HG02571 (cell line): ENCODE measurements around the gene SLC17A3.

ENCODE experiments used
- ATAC-seq: cut with Tn5 transposase; IDR thresholded peaks from one replicate; pipeline ENCODE4 v1.9.1; 2021; ENCODE audit warnings: mild to moderate bottlenecking, moderate library complexity; ENCODE audit not compliant: unreplicated experiment

Gene SLC17A3

GRCh38 chr6:25842526-25842925 is 31.5 kb downstream of the SLC17A3 start:
- no peak for ATAC-seq

DNA sequence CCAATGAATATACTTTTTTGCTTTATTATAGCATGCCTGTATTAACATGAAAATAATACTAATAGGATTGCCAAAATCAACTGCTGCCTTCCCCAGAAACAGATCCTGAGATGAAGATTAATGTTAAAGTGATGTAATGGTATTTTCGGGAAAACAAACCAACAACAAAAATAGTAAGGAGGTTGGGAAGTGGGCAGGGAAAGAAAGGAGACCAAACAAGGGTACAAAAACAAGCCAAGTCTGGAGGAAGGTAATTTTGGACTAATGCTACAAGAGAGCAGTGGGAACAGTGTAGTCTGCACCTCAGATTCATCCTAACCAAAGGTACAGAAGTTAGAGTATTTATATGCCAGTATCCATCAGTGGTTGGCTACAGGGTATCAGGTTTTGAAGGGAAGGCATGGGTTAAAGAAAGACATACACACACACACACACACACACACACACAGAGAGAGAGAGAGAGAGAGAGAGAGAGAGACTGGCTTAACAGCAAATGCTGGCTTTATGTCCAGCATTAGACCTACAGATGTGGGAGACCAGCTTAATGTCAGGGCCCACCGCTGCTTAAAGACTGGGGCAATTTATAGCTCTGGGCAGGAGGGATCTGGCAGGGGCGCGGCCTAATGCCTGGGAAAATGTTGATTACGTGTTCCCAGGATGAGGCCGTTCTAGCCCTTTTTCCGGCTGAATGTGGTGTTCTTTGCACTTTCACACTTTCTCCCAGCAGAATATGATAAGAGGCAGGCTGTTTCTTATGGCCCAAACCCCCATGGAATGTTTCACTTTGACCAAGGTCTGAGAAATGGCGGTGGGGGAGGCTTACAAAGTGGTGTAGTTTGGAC is 38.4 kb downstream of the SLC17A3 start:
- no peak for ATAC-seq

GRCh38 chr6:25834950-25835349 is 39.1 kb downstream of the SLC17A3 start:
- no peak for ATAC-seq

DNA sequence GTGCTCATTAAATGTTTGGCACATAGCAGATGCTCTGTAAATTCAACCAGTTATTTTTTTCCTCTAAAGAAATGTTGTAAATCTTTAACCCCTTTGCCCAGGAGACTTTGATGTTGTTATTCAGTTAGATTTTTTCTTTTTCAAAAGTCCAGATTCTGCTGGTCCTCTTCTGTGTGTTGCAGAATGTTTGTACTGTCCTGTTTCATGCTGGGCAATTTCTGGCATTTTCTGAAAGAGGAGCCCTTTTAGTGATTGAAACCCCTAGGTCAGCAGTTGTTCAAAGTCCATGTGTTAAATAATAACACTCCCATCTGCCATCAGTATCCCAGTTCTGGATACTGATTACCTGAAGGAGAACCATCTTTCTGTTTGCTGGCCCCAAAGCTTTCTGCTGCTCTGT is 40.9 kb downstream of the SLC17A3 start:
- ATAC-seq = no peak

- no peak for ATAC-seq
These were observed 41.4 kb downstream of the SLC17A3 start for GRCh38 chr6:25832670-25833069.

GRCh38 chr6:25832307-25832662 is 41.8 kb downstream of the SLC17A3 start:
- no peak for ATAC-seq

- no peak for ATAC-seq
These were observed 42.3 kb downstream of the SLC17A3 start, which contains the start of gene SLC17A1 for GRCh38 chr6:25831532-25832306. TSS of gene SLC17A1 (minus strand) at chr6:25832052. CDS start at chr6:25830557, 1,495 bp downstream.

- no peak for ATAC-seq
These were observed 43.6 kb downstream of the SLC17A3 start for GRCh38 chr6:25830458-25830857.

DNA sequence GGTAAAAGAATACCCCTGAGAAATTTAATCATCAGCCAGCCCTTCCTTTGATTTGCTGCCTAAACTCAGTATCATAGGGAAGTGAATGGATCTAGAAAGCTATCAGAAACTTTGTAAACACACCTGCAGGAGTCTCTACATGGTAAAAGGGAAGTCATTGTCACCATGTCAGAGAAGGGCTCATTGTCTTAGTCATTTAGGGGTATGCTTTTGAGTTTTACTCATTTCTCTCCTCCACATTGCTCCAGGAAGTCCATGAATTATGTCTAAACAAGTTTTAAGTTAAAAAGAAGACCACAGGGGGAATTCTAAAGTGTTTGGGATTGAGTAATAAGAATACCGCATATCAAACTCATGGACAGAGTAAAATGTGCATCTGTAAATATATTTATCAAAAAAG is 44.7 kb downstream of the SLC17A3 start:
- peak; percentile 74 for ATAC-seq

- ATAC-seq = no peak
These were observed 52.7 kb downstream of the SLC17A3 start for GRCh38 chr6:25821341-25821740.

- ATAC-seq = no peak
These were observed 57.8 kb downstream of the SLC17A3 start for GRCh38 chr6:25816252-25816651.

- no peak for ATAC-seq
These were observed 58.8 kb downstream of the SLC17A3 start for GRCh38 chr6:25815194-25815593.

- no peak for ATAC-seq
These were observed 69.2 kb downstream of the SLC17A3 start for GRCh38 chr6:25804804-25805203.

DNA sequence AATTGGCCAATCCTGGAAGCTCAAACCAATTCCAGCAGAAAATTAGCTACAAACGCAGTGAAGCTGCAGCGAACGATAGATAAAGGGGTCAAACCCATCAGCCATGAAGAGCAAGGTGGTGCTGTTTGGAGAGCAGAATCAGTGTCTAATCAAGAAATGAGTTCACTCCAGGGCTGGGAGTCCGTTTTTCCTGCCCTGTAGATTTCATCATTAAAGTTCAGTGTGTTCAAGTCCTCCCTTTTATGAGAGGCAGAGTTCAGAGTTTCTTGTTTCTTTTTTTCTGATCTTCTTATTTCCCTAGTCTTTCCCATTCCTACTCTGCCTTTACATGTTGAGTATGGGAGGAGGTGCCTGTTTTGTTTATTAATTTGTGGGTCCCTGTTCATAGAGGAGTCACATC is 72.6 kb downstream of the SLC17A3 start:
- ATAC-seq = no peak
